OCI-LY1 (cell line): ENCODE measurements around the gene TNFRSF1B.

Experiments
- H2AFZ ChIP-seq: fragments of 200-600 bp; sonication (generic), shearing (Covaris generic); 2 replicates; pipeline ENCODE4 v1.6.0; 2014; ENCODE audit warnings: antibody characterized with exemption, mild to moderate bottlenecking, low read length
- H3F3A ChIP-seq: fragments of 200-600 bp; sonication (generic), shearing (Covaris generic); 2 replicates; pipeline ENCODE4 v1.6.0; 2014; ENCODE audit warnings: mild to moderate bottlenecking, antibody characterized with exemption, low read length, moderate library complexity; ENCODE audit not compliant: insufficient read depth
- H3K27ac ChIP-seq: fragments of 200-600 bp; sonication (generic); 2 replicates; pipeline ENCODE4 v1.5.1; 2014; ENCODE audit warnings: low read length, mixed run types, mild to moderate bottlenecking, low read depth; ENCODE audit not compliant: poor library complexity, severe bottlenecking
- H3K27me3 ChIP-seq: fragments of 200-600 bp; sonication (generic); 2 replicates; pipeline ENCODE4 v1.6.0; 2014; ENCODE audit warnings: antibody characterized with exemption, mild to moderate bottlenecking, low read length, moderate library complexity; ENCODE audit not compliant: insufficient read depth
- H3K36me3 ChIP-seq: fragments of 200-600 bp; sonication (generic); 2 replicates; pipeline ENCODE4 v1.6.1; 2014; ENCODE audit warnings: mild to moderate bottlenecking, antibody characterized with exemption, low read length, moderate library complexity, mixed read lengths; ENCODE audit not compliant: insufficient read depth
- H3K4me1 ChIP-seq: fragments of 200-600 bp; sonication (generic); 2 replicates; pipeline ENCODE4 v1.5.1; 2014; ENCODE audit warnings: mild to moderate bottlenecking, low read length, moderate library complexity; ENCODE audit not compliant: insufficient read depth, severe bottlenecking
- H3K4me2 ChIP-seq: fragments of 200-600 bp; sonication (generic), shearing (Covaris generic); 2 replicates; pipeline ENCODE4 v1.6.1; 2014; ENCODE audit warnings: low read length
- H3K4me3 ChIP-seq: fragments of 200-600 bp; sonication (generic); 2 replicates; pipeline ENCODE4 v1.5.1; 2014; ENCODE audit warnings: low read length, low read depth, mild to moderate bottlenecking, mixed read lengths; ENCODE audit not compliant: poor library complexity, severe bottlenecking
- H3K79me2 ChIP-seq: fragments of 200-600 bp; shearing (Covaris generic); 2 replicates; pipeline ENCODE4 v1.6.1; 2016; ENCODE audit warnings: mixed run types, low read length, mixed read lengths; ENCODE audit not compliant: insufficient read depth
- H3K9ac ChIP-seq: fragments of 200-600 bp; sonication (generic), shearing (Covaris generic); 2 replicates; pipeline ENCODE4 v1.6.1; 2014; ENCODE audit warnings: mild to moderate bottlenecking, low read length, mixed read lengths
- H3K9me2 ChIP-seq: fragments of 200-600 bp; sonication (generic), shearing (Covaris generic); 2 replicates; pipeline ENCODE4 v1.6.1; 2014; ENCODE audit warnings: low read depth, mild to moderate bottlenecking, low read length, mixed read lengths
- H3K9me3 ChIP-seq: fragments of 200-600 bp; shearing (Covaris generic); 2 replicates; pipeline ENCODE4 v1.6.1; 2014; ENCODE audit warnings: low read length, mixed read lengths
- H4K20me1 ChIP-seq: fragments of 200-600 bp; sonication (generic), shearing (Covaris generic); 2 replicates; pipeline ENCODE4 v1.6.0; 2016; ENCODE audit warnings: mild to moderate bottlenecking, low read length; ENCODE audit not compliant: insufficient read depth
- EZH2 ChIP-seq: fragments of 200-600 bp; sonication (generic), shearing (Covaris generic); IDR thresholded peaks from 2 replicates; pipeline ENCODE4 v1.8.0; 2017; ENCODE audit warnings: borderline replicate concordance, mixed run types, mild to moderate bottlenecking, antibody characterized with exemption, low read length, moderate library complexity, mixed read lengths
- TF ChIP-seq, protein P1 (sequence below): fragments of 200-600 bp; sonication (generic), shearing (Covaris generic); IDR thresholded peaks from 2 replicates; pipeline ENCODE4 v1.5.1; 2017; ENCODE audit warnings: mild to moderate bottlenecking, antibody characterized with exemption, low read length, moderate library complexity, mixed read lengths

The TNFRSF1B gene

GRCh38 chr1:12181568-12181967, 14.8 kb downstream of the TNFRSF1B start:
- Histone ChIP-seq H3K9ac (no peak overlapping the region), H3K9me3 (no peaks in the 10 kb centered on the region), H3K27ac (no peak overlapping the region), H3K27me3 (0 out of 2 replicates have a peak, but pooled peaks cover 6% of the 10 kb centered on the region), H4K20me1 (no peaks in the 10 kb centered on the region), H3K79me2 (no peaks in the 10 kb centered on the region), H3K9me2 (no peaks in the 10 kb centered on the region), H3F3A (no peaks in the 10 kb centered on the region), H3K4me1 (no peaks in the 10 kb centered on the region), H3K4me2 (no peak overlapping the region), H3K36me3 (no peaks in the 10 kb centered on the region), H2AFZ (no peak overlapping the region), H3K4me3 (no peak overlapping the region)
- no peak for TF ChIP-seq EZH2
- TF ChIP-seq, protein P1, sequence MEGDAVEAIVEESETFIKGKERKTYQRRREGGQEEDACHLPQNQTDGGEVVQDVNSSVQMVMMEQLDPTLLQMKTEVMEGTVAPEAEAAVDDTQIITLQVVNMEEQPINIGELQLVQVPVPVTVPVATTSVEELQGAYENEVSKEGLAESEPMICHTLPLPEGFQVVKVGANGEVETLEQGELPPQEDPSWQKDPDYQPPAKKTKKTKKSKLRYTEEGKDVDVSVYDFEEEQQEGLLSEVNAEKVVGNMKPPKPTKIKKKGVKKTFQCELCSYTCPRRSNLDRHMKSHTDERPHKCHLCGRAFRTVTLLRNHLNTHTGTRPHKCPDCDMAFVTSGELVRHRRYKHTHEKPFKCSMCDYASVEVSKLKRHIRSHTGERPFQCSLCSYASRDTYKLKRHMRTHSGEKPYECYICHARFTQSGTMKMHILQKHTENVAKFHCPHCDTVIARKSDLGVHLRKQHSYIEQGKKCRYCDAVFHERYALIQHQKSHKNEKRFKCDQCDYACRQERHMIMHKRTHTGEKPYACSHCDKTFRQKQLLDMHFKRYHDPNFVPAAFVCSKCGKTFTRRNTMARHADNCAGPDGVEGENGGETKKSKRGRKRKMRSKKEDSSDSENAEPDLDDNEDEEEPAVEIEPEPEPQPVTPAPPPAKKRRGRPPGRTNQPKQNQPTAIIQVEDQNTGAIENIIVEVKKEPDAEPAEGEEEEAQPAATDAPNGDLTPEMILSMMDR = no peak

DNA sequence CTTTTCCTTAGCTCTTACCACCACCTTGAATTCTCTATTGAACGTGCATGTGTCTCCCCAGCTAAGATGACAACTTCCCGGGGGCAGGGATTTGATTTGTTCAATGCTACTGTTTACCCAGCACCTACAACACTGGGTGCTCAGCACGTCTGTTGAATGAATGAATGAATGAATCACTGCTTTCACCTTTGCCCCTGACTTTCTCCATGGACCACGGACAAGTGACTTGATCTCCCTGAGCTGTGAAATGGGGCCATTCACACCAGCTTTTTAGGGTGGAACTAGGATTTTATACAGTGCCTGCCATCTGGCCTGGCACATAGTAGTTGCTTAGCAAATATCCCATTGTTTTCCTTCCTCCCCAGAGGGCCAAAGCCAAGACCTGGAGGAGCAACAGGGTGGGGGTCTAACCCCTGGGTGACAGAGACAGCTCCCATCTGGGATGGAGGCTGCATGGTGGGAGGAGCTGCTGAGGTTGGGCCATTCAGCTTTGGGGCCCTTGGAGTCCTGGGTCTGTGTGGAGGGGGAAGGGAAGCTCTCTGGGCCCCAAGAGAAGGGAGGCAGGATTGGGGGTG, 15.7 kb downstream of the TNFRSF1B start:
- no peak for TF ChIP-seq EZH2
- TF ChIP-seq, protein P1 = no peak
- H3K36me3 ChIP-seq = no peaks in the 10 kb centered on the region
- no peak overlapping the region for H3K4me2 ChIP-seq

GRCh38 chr1:12183095-12183794, 16.5 kb downstream of the TNFRSF1B start:
- H2AFZ ChIP-seq = no peak overlapping the region
- TF ChIP-seq, protein P1 = no peak
- no peak for TF ChIP-seq EZH2
- H3K4me2 ChIP-seq = no peak overlapping the region
- H3K27ac ChIP-seq = no peak overlapping the region
- H3K9me3 ChIP-seq = no peaks in the 10 kb centered on the region
- no peaks in the 10 kb centered on the region for H3K36me3 ChIP-seq
- no peak overlapping the region for H3K4me3 ChIP-seq
- no peak overlapping the region for H3K9ac ChIP-seq
- no peaks in the 10 kb centered on the region for H3K79me2 ChIP-seq
- no peaks in the 10 kb centered on the region for H3F3A ChIP-seq
- no peaks in the 10 kb centered on the region for H3K9me2 ChIP-seq
- H4K20me1 ChIP-seq = no peaks in the 10 kb centered on the region
- H3K4me1 ChIP-seq = no peaks in the 10 kb centered on the region
- H3K27me3 ChIP-seq = 0 out of 2 replicates have a peak, but pooled peaks cover 5% of the 10 kb centered on the region

More for the DNA sequence above, 15.7 kb downstream of the TNFRSF1B start:
- Histone ChIP-seq H2AFZ (no peak overlapping the region), H3K4me3 (no peak overlapping the region), H3K9me2 (no peaks in the 10 kb centered on the region), H3K79me2 (no peaks in the 10 kb centered on the region), H3K27ac (no peak overlapping the region), H4K20me1 (no peaks in the 10 kb centered on the region), H3K9me3 (no peaks in the 10 kb centered on the region), H3K4me1 (no peaks in the 10 kb centered on the region), H3F3A (no peaks in the 10 kb centered on the region), H3K9ac (no peak overlapping the region), H3K27me3 (0 out of 2 replicates have a peak, but pooled peaks cover 5% of the 10 kb centered on the region)
